HG02678 (cell line): Measurements from ENCODE around the gene BACH1.
"Not testable (repeated sequence)": the region's sequence is repeated elsewhere in the genome, so short reads cannot be mapped to it uniquely, and the experiment has no call there.

Experiments
- ATAC-seq: cut with Tn5 transposase; IDR thresholded peaks from one replicate; pipeline ENCODE4 v1.9.1; 2021; ENCODE audit warnings: mild to moderate bottlenecking, moderate library complexity; ENCODE audit not compliant: unreplicated experiment

The BACH1 gene

GRCh38 chr21:29298348-29299045, at the start of gene BACH1:
TSS of gene BACH1 (plus strand) at chr21:29298922. CDS start at chr21:29321281, 22,359 bp downstream.
- peak; percentile 56 for ATAC-seq

GRCh38 chr21:29249289-29249688, 49.4 kb upstream of the BACH1 start:
- ATAC-seq, result not testable (repeated sequence)

GRCh38 chr21:29250636-29251035, 48.1 kb upstream of the BACH1 start:
- ATAC-seq, result no peak

GRCh38 chr21:29253861-29254260, 44.9 kb upstream of the BACH1 start:
- not testable (repeated sequence) for ATAC-seq

- no peak for ATAC-seq
Measured at GRCh38 chr21:29254550-29254949, 44.2 kb upstream of the BACH1 start.

GRCh38 chr21:29256126-29256910, 42.4 kb upstream of the BACH1 start:
- ATAC-seq, result no peak

- ATAC-seq, result no peak
Measured at GRCh38 chr21:29257701-29258100, 41.0 kb upstream of the BACH1 start.

GRCh38 chr21:29258626-29259338, 39.9 kb upstream of the BACH1 start:
- ATAC-seq, result no peak

GRCh38 chr21:29260461-29260860, 38.3 kb upstream of the BACH1 start:
- ATAC-seq, result no peak

GRCh38 chr21:29261555-29262540, 36.9 kb upstream of the BACH1 start:
- no peak for ATAC-seq

- no peak for ATAC-seq
Measured at GRCh38 chr21:29264721-29265120, 34.0 kb upstream of the BACH1 start.

GRCh38 chr21:29265690-29266479, 32.8 kb upstream of the BACH1 start:
- peak; percentile 58 for ATAC-seq

- ATAC-seq, result no peak
Measured at GRCh38 chr21:29267666-29268065, 31.1 kb upstream of the BACH1 start.

- no peak for ATAC-seq
Measured at GRCh38 chr21:29271927-29272333, 26.8 kb upstream of the BACH1 start.

- no peak for ATAC-seq
Measured at GRCh38 chr21:29277442-29277841, 21.3 kb upstream of the BACH1 start.

GRCh38 chr21:29279558-29279957, 19.2 kb upstream of the BACH1 start:
- no peak for ATAC-seq

- ATAC-seq, result not testable (repeated sequence)
Measured at GRCh38 chr21:29281801-29282200, 16.9 kb upstream of the BACH1 start.

GRCh38 chr21:29287383-29287782, 11.3 kb upstream of the BACH1 start:
- ATAC-seq, result no peak

GRCh38 chr21:29288239-29288638, 10.5 kb upstream of the BACH1 start:
- no peak for ATAC-seq

GRCh38 chr21:29289317-29289716, 9.4 kb upstream of the BACH1 start:
- no peak for ATAC-seq
